ENCODE data around the gene COL1A1.

- TF ChIP-seq CTCF (IDR thresholded peaks at IDR 0.05), result no peak
- no peak for TF ChIP-seq POLR2A (IDR thresholded peaks at IDR 0.05)
Observed at GRCh38 chr17:50209472-50210239, 8.2 kb upstream of the COL1A1 start.
